HG02798 (cell line): ENCODE data around the gene RRBP1.

Experiments used
- ATAC-seq: cut with Tn5 transposase; IDR thresholded peaks from one replicate; pipeline ENCODE4 v1.9.1; 2021; ENCODE audit warnings: mild to moderate bottlenecking; ENCODE audit not compliant: unreplicated experiment, poor library complexity

The RRBP1 gene

GRCh38 chr20:17614812-17615644 is 67.0 kb downstream of the RRBP1 start:
- ATAC-seq = no peak

- ATAC-seq = no peak
Observed at GRCh38 chr20:17614176-17614811, 67.7 kb downstream of the RRBP1 start.

GRCh38 chr20:17613328-17614175 is 68.5 kb downstream of the RRBP1 start:
- no peak for ATAC-seq

GRCh38 chr20:17612992-17613327 is 69.1 kb downstream of the RRBP1 start:
- ATAC-seq = no peak

- ATAC-seq = no peak
Observed at GRCh38 chr20:17612287-17612991, 69.6 kb downstream of the RRBP1 start.

GRCh38 chr20:17611540-17612286 is 70.3 kb downstream of the RRBP1 start:
- no peak for ATAC-seq

- ATAC-seq = no peak
Observed at GRCh38 chr20:17611290-17611539, 70.8 kb downstream of the RRBP1 start.

- ATAC-seq = no peak
Observed at GRCh38 chr20:17610566-17611289, 71.3 kb downstream of the RRBP1 start.

GRCh38 chr20:17609811-17610377 is 72.1 kb downstream of the RRBP1 start:
- no peak for ATAC-seq

GRCh38 chr20:17608701-17609497 is 73.1 kb downstream of the RRBP1 start:
- ATAC-seq = no peak

- no peak for ATAC-seq
Observed at GRCh38 chr20:17606001-17606400, 76.0 kb downstream of the RRBP1 start.

GRCh38 chr20:17605131-17605660 is 76.8 kb downstream of the RRBP1 start:
- ATAC-seq = no peak

GRCh38 chr20:17602493-17602892 is 79.5 kb downstream of the RRBP1 start:
- no peak for ATAC-seq

GRCh38 chr20:17601957-17602356 is 80.1 kb downstream of the RRBP1 start:
- no peak for ATAC-seq

GRCh38 chr20:17598013-17598550 is 84.0 kb downstream of the RRBP1 start:
- ATAC-seq = no peak

- no peak for ATAC-seq
Observed at GRCh38 chr20:17595856-17596255, 86.2 kb downstream of the RRBP1 start.

GRCh38 chr20:17594443-17594842 is 87.6 kb downstream of the RRBP1 start:
- no peak for ATAC-seq

GRCh38 chr20:17593902-17594301 is 88.1 kb downstream of the RRBP1 start:
- ATAC-seq = no peak
